DND-41 (cell line): Measurements from ENCODE around the gene SMIM9.
"Not testable (repeated sequence)": the region's sequence is repeated elsewhere in the genome, so short reads cannot be mapped to it uniquely, and the experiment has no call there.

Experiments used
- ATAC-seq: fragments of 200-7000 bp; cut with Tn5 transposase; 3 replicates; pipeline ENCODE4 v1.9.1; 2021; ENCODE audit warnings: low read depth; ENCODE audit not compliant: insufficient read depth
- DNase-seq: peaks from one replicate; pipeline ENCODE4 v3.0.0-alpha.2; 2020
- H2AFZ ChIP-seq: 2 replicates; pipeline ENCODE4 v1.6.0; 2012; ENCODE audit warnings: low read depth, low read length
- H3K27ac ChIP-seq: 2 replicates; pipeline ENCODE4 v1.5.1; 2012; ENCODE audit warnings: low read length, inconsistent platforms
- H3K27me3 ChIP-seq: fragments of 200-600 bp; sonication (generic); 2 replicates; pipeline ENCODE4 v1.6.0; 2012; ENCODE audit warnings: low read length, mild to moderate bottlenecking, inconsistent platforms; ENCODE audit not compliant: insufficient read depth, poor library complexity
- H3K36me3 ChIP-seq: 2 replicates; pipeline ENCODE4 v1.5.1; 2012; ENCODE audit warnings: low read length, inconsistent platforms; ENCODE audit not compliant: insufficient read depth
- H3K4me1 ChIP-seq: 2 replicates; pipeline ENCODE4 v1.5.1; 2012; ENCODE audit warnings: mild to moderate bottlenecking, low read length; ENCODE audit not compliant: insufficient read depth
- H3K4me2 ChIP-seq: 2 replicates; pipeline ENCODE4 v1.6.0; 2012; ENCODE audit warnings: mild to moderate bottlenecking, moderate library complexity, low read length, inconsistent platforms; ENCODE audit not compliant: insufficient read depth
- H3K4me3 ChIP-seq, 2 experiments: fragments of 200-600 bp in 1 of 2; shearing (Covaris generic) in 1 of 2; 2 replicates each; pipeline ENCODE4 v1.5.1; 2012 to 2016; ENCODE audit warnings: inconsistent platforms in 2 of 2, low read length in 2 of 2, mild to moderate bottlenecking in 2 of 2, low read depth in 1 of 2, moderate library complexity in 1 of 2
- H3K79me2 ChIP-seq: 2 replicates; pipeline ENCODE4 v1.6.0; 2012; ENCODE audit warnings: low read length, inconsistent platforms; ENCODE audit not compliant: insufficient read depth
- H3K9ac ChIP-seq: 2 replicates; pipeline ENCODE4 v1.6.0; 2012; ENCODE audit warnings: low read depth, mild to moderate bottlenecking, inconsistent platforms, low read length, moderate library complexity
- H3K9me3 ChIP-seq: 2 replicates; pipeline ENCODE4 v1.5.1; 2012; ENCODE audit warnings: low read length, moderate library complexity, mild to moderate bottlenecking, inconsistent platforms; ENCODE audit not compliant: insufficient read depth, severe bottlenecking
- H4K20me1 ChIP-seq: 2 replicates; pipeline ENCODE4 v1.6.0; 2012; ENCODE audit warnings: low read length; ENCODE audit not compliant: insufficient read depth
- CTCF ChIP-seq: IDR thresholded peaks from 2 replicates; pipeline ENCODE4 v1.5.1; 2012; ENCODE audit warnings: borderline replicate concordance, low read length, moderate library complexity, mild to moderate bottlenecking; ENCODE audit not compliant: poor library complexity, severe bottlenecking; ENCODE audit errors: extremely low read depth
- EZH2 ChIP-seq: IDR thresholded peaks from 3 replicates; pipeline ENCODE4 v1.6.1; 2012; ENCODE audit warnings: borderline replicate concordance, low read depth, mild to moderate bottlenecking, moderate library complexity, low read length, inconsistent platforms; ENCODE audit not compliant: severe bottlenecking

The SMIM9 gene

GRCh38 chrX:154829134-154829533, 5.3 kb downstream of the SMIM9 start:
- Histone ChIP-seq H2AFZ (no peak overlapping the region), H3K9ac (no peak overlapping the region), H3K4me3 (no peak overlapping the region), H3K27ac (no peak overlapping the region), H3K4me2 (no peak overlapping the region), H3K27me3 (no peaks in the 10 kb centered on the region), H3K79me2 (no peaks in the 10 kb centered on the region), H3K36me3 (no peaks in the 10 kb centered on the region), H4K20me1 (no peaks in the 10 kb centered on the region), H3K9me3 (no peaks in the 10 kb centered on the region), H3K4me1 (0 out of 2 replicates have a peak, but pooled peaks cover 2% of the 10 kb centered on the region)
- DNase-seq (no peak), ATAC-seq (no peak)
- TF ChIP-seq CTCF (no peak), EZH2 (no peak)

- no peaks in the 10 kb centered on the region for H3K27me3 ChIP-seq
- H3K79me2 ChIP-seq, result no peaks in the 10 kb centered on the region
- no peak overlapping the region for H3K4me3 ChIP-seq
- 0 out of 2 replicates have a peak, but pooled peaks cover 2% of the 10 kb centered on the region for H3K4me1 ChIP-seq
- H3K9ac ChIP-seq, result no peak overlapping the region
- TF ChIP-seq CTCF (no peak), EZH2 (no peak)
- no peaks in the 10 kb centered on the region for H3K9me3 ChIP-seq
- no peak overlapping the region for H3K27ac ChIP-seq
- no peaks in the 10 kb centered on the region for H4K20me1 ChIP-seq
- no peak for DNase-seq
- no peak for ATAC-seq
- no peak overlapping the region for H2AFZ ChIP-seq
- no peak overlapping the region for H3K4me2 ChIP-seq
- H3K36me3 ChIP-seq, result no peaks in the 10 kb centered on the region
These were observed 6.5 kb downstream of the SMIM9 start for GRCh38 chrX:154828016-154828408.

- no peak overlapping the region for H3K27ac ChIP-seq
These were observed 7.1 kb downstream of the SMIM9 start for GRCh38 chrX:154827194-154828015.

GRCh38 chrX:154825586-154825985, 8.9 kb downstream of the SMIM9 start:
- not testable (repeated sequence) for H3K4me1 ChIP-seq, ATAC-seq, H3K4me2 ChIP-seq, H3K27me3 ChIP-seq, H3K4me3 ChIP-seq, H2AFZ ChIP-seq, DNase-seq, H3K9me3 ChIP-seq, H3K36me3 ChIP-seq, H3K9ac ChIP-seq, H3K27ac ChIP-seq, H4K20me1 ChIP-seq, H3K79me2 ChIP-seq

More at GRCh38 chrX:154827194-154828015, 7.1 kb downstream of the SMIM9 start:
- Histone ChIP-seq H3K27me3 (no peaks in the 10 kb centered on the region), H3K4me2 (no peak overlapping the region), H3K4me3 (no peak overlapping the region), H3K9ac (no peak overlapping the region), H3K4me1 (0 out of 2 replicates have a peak, but pooled peaks cover 2% of the 10 kb centered on the region), H4K20me1 (no peaks in the 10 kb centered on the region), H3K9me3 (no peaks in the 10 kb centered on the region), H3K79me2 (no peaks in the 10 kb centered on the region), H3K36me3 (no peaks in the 10 kb centered on the region), H2AFZ (no peak overlapping the region)
- ATAC-seq, result no peak; the same call in 2 of the 3 replicates
- no peak for DNase-seq
- TF ChIP-seq EZH2 (no peak), CTCF (no peak)
